Ectodermal cell (in vitro differentiated cells): ENCODE data around the gene DENND4C.

Source experiments
- H3K27ac ChIP-seq: 2 replicates; pipeline ENCODE4 v1.7.0; 2013; ENCODE audit warnings: mild to moderate bottlenecking, low read depth, low read length; ENCODE audit not compliant: insufficient read depth, poor library complexity, severe bottlenecking
- H3K27me3 ChIP-seq: 2 replicates; pipeline ENCODE4 v1.7.0; 2013; ENCODE audit warnings: mild to moderate bottlenecking, low read length; ENCODE audit not compliant: insufficient read depth, control insufficient read depth, poor library complexity, severe bottlenecking
- H3K36me3 ChIP-seq: one replicate; pipeline ENCODE4 v1.7.0; 2013; ENCODE audit warnings: low read length; ENCODE audit not compliant: control insufficient read depth, insufficient read depth
- H3K4me1 ChIP-seq: one replicate; pipeline ENCODE4 v1.7.0; 2013; ENCODE audit warnings: low read length; ENCODE audit not compliant: control insufficient read depth, insufficient read depth
- H3K4me3 ChIP-seq: 2 replicates; pipeline ENCODE4 v1.7.0; 2013; ENCODE audit warnings: low read depth, low read length, control low read depth; ENCODE audit not compliant: insufficient read depth
- H3K9me3 ChIP-seq: 2 replicates; pipeline ENCODE4 v1.7.0; 2013; ENCODE audit warnings: mild to moderate bottlenecking, low read length, moderate library complexity; ENCODE audit not compliant: control insufficient read depth
- WGBS, 2 experiments: methylation state at CpG; one replicate each; pipeline ENCODE4 v1.1.7; 2013; ENCODE audit warnings: missing lambda C conversion rate in 2 of 2; 5-methylcytosine and 5-hydroxymethylcytosine counted together

The DENND4C gene

DNA sequence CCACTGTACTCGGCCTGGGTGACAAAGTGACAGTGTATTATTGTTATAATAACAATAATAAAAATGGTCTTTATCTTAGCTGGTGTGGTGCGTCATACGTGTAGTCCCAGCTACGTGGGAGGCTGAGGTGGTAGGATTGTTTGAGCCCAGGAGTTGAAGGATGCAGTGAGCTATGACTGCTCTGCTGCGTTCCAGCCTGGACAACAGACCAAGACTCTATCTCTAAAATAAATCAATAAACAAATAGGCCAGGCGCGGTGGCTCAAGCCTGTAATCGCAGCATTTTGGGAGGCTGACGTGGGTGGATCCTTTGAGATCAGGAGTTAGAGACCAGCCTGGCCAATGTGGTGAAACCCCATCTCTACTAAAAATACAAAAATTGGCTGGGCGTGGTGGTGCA, 9.2 kb upstream of the DENND4C start:
- no peaks in the 10 kb centered on the region for H3K9me3 ChIP-seq
- H3K27ac ChIP-seq: no peak overlapping the region
- 76 to 77% methylated on average over 10 of the region's 10 CpGs for WGBS, 2 experiments
- H3K36me3 ChIP-seq: no peaks in the 10 kb centered on the region
- H3K4me3 ChIP-seq: no peak overlapping the region
- H3K27me3 ChIP-seq: no peaks in the 10 kb centered on the region
- H3K4me1 ChIP-seq: no peaks in the 10 kb centered on the region

- no peak overlapping the region for H3K27ac ChIP-seq
- no peaks in the 10 kb centered on the region for H3K4me1 ChIP-seq
- no peaks in the 10 kb centered on the region for H3K36me3 ChIP-seq
- H3K9me3 ChIP-seq: no peaks in the 10 kb centered on the region
- WGBS, 2 experiments: 88 to 92% methylated on average over 4 of the region's 4 CpGs
- no peak overlapping the region for H3K4me3 ChIP-seq
- no peaks in the 10 kb centered on the region for H3K27me3 ChIP-seq
Observed at GRCh38 chr9:19223724-19224123, 6.8 kb upstream of the DENND4C start.

GRCh38 chr9:19224563-19224962, 5.9 kb upstream of the DENND4C start:
- Histone ChIP-seq H3K4me1 (no peaks in the 10 kb centered on the region), H3K4me3 (no peak overlapping the region), H3K36me3 (no peaks in the 10 kb centered on the region), H3K27me3 (no peaks in the 10 kb centered on the region), H3K27ac (no peak overlapping the region), H3K9me3 (no peaks in the 10 kb centered on the region)
- 94 to 96% methylated on average over 7 of the region's 7 CpGs for WGBS, 2 experiments

DNA sequence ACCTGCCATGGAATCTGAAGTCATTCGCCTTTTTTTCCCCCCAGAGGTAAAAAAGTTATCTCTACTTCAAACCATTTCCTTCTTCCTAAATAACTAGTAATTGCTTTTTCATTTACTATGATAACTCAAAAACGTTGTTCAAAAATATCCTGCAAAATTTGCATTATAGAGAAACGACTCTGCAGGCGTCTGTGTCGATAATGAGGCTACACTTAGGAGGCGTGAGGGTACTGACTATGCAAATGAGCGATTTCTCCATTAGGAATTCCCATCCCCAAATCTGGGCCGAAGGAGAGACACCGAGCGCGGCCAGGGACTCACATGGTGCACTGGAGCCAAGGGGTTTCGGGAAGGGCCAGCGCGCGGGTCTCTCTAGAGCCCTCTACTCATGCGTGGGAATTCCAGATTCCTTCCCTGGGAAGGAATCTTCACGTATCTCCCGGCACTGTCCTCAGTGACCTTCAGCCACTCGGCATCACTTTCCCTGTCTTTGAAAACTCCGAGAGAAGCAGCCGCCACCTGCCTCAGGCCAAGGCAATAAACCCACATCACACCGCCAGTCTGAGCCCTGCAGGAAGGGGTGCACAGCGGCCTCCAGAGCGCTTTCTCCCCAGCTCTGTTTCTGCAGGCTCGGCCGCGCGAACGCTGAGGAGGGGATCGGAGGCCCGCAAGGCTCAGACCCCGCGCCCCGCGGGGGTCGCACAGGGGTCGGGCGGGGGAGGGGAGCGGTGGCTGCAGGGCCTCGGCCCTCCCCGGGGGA, 718 bp upstream of the DENND4C start:
- WGBS, 2 experiments: 1 to 2% methylated on average over 39 to 41 of the region's 41 CpGs
- Histone ChIP-seq H3K4me1 (peaks cover 5% of the 10 kb centered on the region), H3K27me3 (no peaks in the 10 kb centered on the region), H3K4me3 (peak overlapping the region; percentile 87), H3K9me3 (no peaks in the 10 kb centered on the region), H3K36me3 (no peaks in the 10 kb centered on the region), H3K27ac (peak overlapping the region; percentile 97)

GRCh38 chr9:19231126-19231903, 822 bp downstream of the DENND4C start:
- WGBS, 2 experiments: 1% methylated on average over 35 of the region's 35 CpGs
- no peaks in the 10 kb centered on the region for H3K36me3 ChIP-seq

GRCh38 chr9:19231904-19232822, 1.7 kb downstream of the DENND4C start:
- WGBS, 2 experiments: 33 to 37% methylated on average over 12 to 14 of the region's 14 CpGs
- H3K36me3 ChIP-seq: no peaks in the 10 kb centered on the region
- H3K9me3 ChIP-seq: no peaks in the 10 kb centered on the region
- H3K27ac ChIP-seq: no peak overlapping the region
- H3K4me1 ChIP-seq: peaks cover 5% of the 10 kb centered on the region
- peak overlapping the region; percentile 87 for H3K4me3 ChIP-seq
- H3K27me3 ChIP-seq: no peaks in the 10 kb centered on the region

More at GRCh38 chr9:19231126-19231903, 822 bp downstream of the DENND4C start:
- no peaks in the 10 kb centered on the region for H3K27me3 ChIP-seq
- H3K27ac ChIP-seq: peak overlapping the region; percentile 97
- H3K9me3 ChIP-seq: no peaks in the 10 kb centered on the region
- H3K4me3 ChIP-seq: peak overlapping the region; percentile 87
- H3K4me1 ChIP-seq: peaks cover 5% of the 10 kb centered on the region

DNA sequence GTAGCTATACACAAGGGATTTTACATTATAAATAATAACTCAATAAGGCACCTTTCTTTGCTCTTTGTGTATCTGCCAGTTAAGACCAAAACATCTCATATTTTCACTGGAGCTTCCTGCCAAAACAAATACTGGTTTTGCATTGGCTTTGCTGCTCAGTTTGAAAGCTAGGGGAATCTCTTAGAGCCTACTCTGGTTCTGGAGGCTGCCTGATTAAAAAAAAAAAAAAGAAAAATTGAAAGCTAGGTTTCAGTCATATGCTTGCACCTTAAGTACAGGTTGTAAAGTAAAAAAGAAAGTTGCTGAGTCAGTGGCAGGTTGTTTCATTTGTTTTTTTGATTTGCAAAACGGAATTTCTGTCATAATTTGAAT, 2.3 kb downstream of the DENND4C start:
- Histone ChIP-seq H3K9me3 (no peaks in the 10 kb centered on the region), H3K4me1 (peaks cover 5% of the 10 kb centered on the region), H3K27me3 (no peaks in the 10 kb centered on the region), H3K27ac (no peak overlapping the region), H3K36me3 (no peaks in the 10 kb centered on the region), H3K4me3 (no peak overlapping the region)
- 52 to 75% methylated on average over 1 of the region's 1 CpG for WGBS, 2 experiments

DNA sequence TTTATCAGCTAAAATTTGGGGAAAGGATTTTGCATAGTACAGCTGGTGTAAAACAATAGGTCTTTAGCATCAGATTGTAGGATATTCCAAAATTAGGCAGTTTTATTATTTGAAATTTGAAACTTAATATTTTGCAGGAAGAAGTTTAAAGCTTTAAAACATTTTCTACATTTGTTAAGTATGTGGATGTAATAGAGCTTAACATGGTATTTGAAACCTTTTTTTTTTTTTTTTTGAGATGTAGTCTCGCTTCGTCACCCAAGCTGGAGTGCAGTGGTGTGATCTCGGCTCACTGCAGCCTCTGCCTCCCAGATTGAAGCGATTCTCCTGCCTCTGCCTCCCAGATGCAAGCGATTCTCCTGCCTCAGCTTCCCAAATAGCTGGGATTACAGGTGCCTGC, 2.9 kb downstream of the DENND4C start:
- Histone ChIP-seq H3K9me3 (no peaks in the 10 kb centered on the region), H3K4me3 (no peak overlapping the region), H3K27ac (no peak overlapping the region), H3K27me3 (no peaks in the 10 kb centered on the region), H3K4me1 (peaks cover 5% of the 10 kb centered on the region), H3K36me3 (no peaks in the 10 kb centered on the region)
- 89% methylated on average over 5 of the region's 5 CpGs for WGBS, 2 experiments

- Histone ChIP-seq H3K9me3 (no peaks in the 10 kb centered on the region), H3K4me3 (no peak overlapping the region), H3K4me1 (no peaks in the 10 kb centered on the region), H3K36me3 (no peaks in the 10 kb centered on the region), H3K27ac (no peak overlapping the region), H3K27me3 (no peaks in the 10 kb centered on the region)
Observed at GRCh38 chr9:19239955-19240354, 9.5 kb downstream of the DENND4C start.

DNA sequence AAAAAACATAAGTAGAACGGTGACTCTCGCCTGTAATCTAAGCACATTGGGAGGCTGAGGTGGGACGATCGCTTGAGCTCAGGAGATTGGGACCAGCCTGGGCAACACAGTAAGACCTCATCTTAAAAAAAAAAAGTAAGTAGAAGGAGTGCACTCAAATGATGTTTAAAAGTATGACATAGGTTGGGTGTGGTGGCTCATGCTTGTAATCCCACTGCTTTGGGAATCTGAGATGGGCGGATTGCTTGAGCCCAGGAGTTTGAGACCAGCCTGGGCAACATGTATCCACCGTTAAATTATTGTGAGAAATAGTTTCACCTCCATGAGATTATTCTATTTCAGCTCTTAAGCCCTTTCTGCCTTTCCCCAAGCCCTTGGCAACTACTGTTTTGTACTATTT, 11.2 kb downstream of the DENND4C start:
- Histone ChIP-seq H3K27me3 (no peaks in the 10 kb centered on the region), H3K27ac (no peak overlapping the region), H3K36me3 (no peaks in the 10 kb centered on the region), H3K4me3 (no peak overlapping the region), H3K4me1 (no peaks in the 10 kb centered on the region), H3K9me3 (no peaks in the 10 kb centered on the region)
- WGBS, 2 experiments: 79% methylated on average over 6 of the region's 6 CpGs
